Activated T-cell treated with anti-CD3 and anti-CD28 coated beads for 48 hours (primary cell): Measurements from ENCODE around the gene CTTNBP2NL.
"Not testable (repeated sequence)": the region's sequence is repeated elsewhere in the genome, so short reads cannot be mapped to it uniquely, and the experiment has no call there.

Experiments used
- DNase-seq: peaks from one replicate; pipeline ENCODE4 v3.0.0-alpha.2; 2020; ENCODE audit warnings: low read depth

Gene CTTNBP2NL

GRCh38 chr1:112386731-112387346, 9.2 kb upstream of the CTTNBP2NL start:
- no peak for DNase-seq

- DNase-seq: no peak
Observed at GRCh38 chr1:112387807-112388206, 8.2 kb upstream of the CTTNBP2NL start.

- DNase-seq: no peak
Observed at GRCh38 chr1:112388436-112388835, 7.6 kb upstream of the CTTNBP2NL start.

- DNase-seq: no peak
Observed at GRCh38 chr1:112389689-112390088, 6.3 kb upstream of the CTTNBP2NL start.

GRCh38 chr1:112390335-112390734, 5.7 kb upstream of the CTTNBP2NL start:
- not testable (repeated sequence) for DNase-seq

GRCh38 chr1:112390775-112391602, 5.0 kb upstream of the CTTNBP2NL start:
- DNase-seq: peak; percentile 70

GRCh38 chr1:112391603-112391940, 4.4 kb upstream of the CTTNBP2NL start:
- no peak for DNase-seq

- DNase-seq: no peak
Observed at GRCh38 chr1:112393631-112393974, 2.4 kb upstream of the CTTNBP2NL start.

- DNase-seq: no peak
Observed at GRCh38 chr1:112394743-112395062, 1.3 kb upstream of the CTTNBP2NL start.

GRCh38 chr1:112395256-112395820, 676 bp upstream of the CTTNBP2NL start:
- DNase-seq: no peak

GRCh38 chr1:112396653-112397471, 848 bp downstream of the CTTNBP2NL start:
- no peak for DNase-seq

- no peak for DNase-seq
Observed at GRCh38 chr1:112397841-112398240, 1.8 kb downstream of the CTTNBP2NL start.

GRCh38 chr1:112399456-112399855, 3.4 kb downstream of the CTTNBP2NL start:
- no peak for DNase-seq

- not testable (repeated sequence) for DNase-seq
Observed at GRCh38 chr1:112400706-112401105, 4.7 kb downstream of the CTTNBP2NL start.

- no peak for DNase-seq
Observed at GRCh38 chr1:112402682-112403643, 6.9 kb downstream of the CTTNBP2NL start.

- no peak for DNase-seq
Observed at GRCh38 chr1:112406771-112407170, 10.8 kb downstream of the CTTNBP2NL start.

- DNase-seq: no peak
Observed at GRCh38 chr1:112409414-112409813, 13.4 kb downstream of the CTTNBP2NL start.

GRCh38 chr1:112410673-112411072, 14.7 kb downstream of the CTTNBP2NL start:
- no peak for DNase-seq

GRCh38 chr1:112417271-112417670, 21.3 kb downstream of the CTTNBP2NL start:
- no peak for DNase-seq

GRCh38 chr1:112418099-112418892, 22.3 kb downstream of the CTTNBP2NL start:
- no peak for DNase-seq

GRCh38 chr1:112423207-112423606, 27.2 kb downstream of the CTTNBP2NL start:
- DNase-seq: no peak
